Breast epithelium (tissue), 4 donors: ENCODE results near the gene USP12. TPM values are rescaled to one million over a fixed set of nuclear protein-coding genes. Genes with fewer than 3 reads are reported as not detected.

Experiments
- DNase-seq, 2 donors: peaks; one replicate each; pipeline ENCODE4 v3.0.0-alpha.2; 2019; ENCODE audit warnings: low spot score in 2 of 2
- H3K27ac ChIP-seq, 2 donors: fragments of 200-600 bp; sonication (generic) in 1 of 2; one replicate each; pipeline ENCODE4 v1.5.1; 2016 to 2019; ENCODE audit warnings: mild to moderate bottlenecking in 1 of 2
- H3K27me3 ChIP-seq, 2 donors: fragments of 200-600 bp; sonication (generic) in 1 of 2; one replicate each; pipeline versions ENCODE4 v1.5.1 to v1.6.0; 2017 to 2019; ENCODE audit warnings: control low read depth in 1 of 2, mild to moderate bottlenecking in 1 of 2
- H3K36me3 ChIP-seq: fragments of 200-600 bp; one replicate; pipeline ENCODE4 v1.5.1; 2019
- H3K4me1 ChIP-seq, 2 donors: fragments of 200-600 bp; sonication (generic); one replicate each; pipeline ENCODE4 v1.5.1; 2016 to 2019; ENCODE audit warnings: control low read depth in 1 of 2
- H3K4me3 ChIP-seq, 3 donors: fragments of 200-600 bp; sonication (generic); 1 replicate in 2 of 3; 2 replicates in 1 of 3; pipeline ENCODE4 v1.5.1; 2016 to 2019; ENCODE audit warnings: mild to moderate bottlenecking in 3 of 3, moderate library complexity in 2 of 3
- H3K9me3 ChIP-seq, 2 donors: fragments of 200-600 bp; sonication (generic) in 1 of 2; one replicate each; pipeline ENCODE4 v1.5.1; 2016 to 2019; ENCODE audit warnings: control low read depth in 1 of 2
- POLR2A ChIP-seq: fragments of 450-650 bp; IDR thresholded peaks from one replicate; pipeline ENCODE4 v1.6.1; 2016; ENCODE audit warnings: antibody characterized with exemption, mild to moderate bottlenecking, moderate library complexity
- POLR2AphosphoS5 ChIP-seq, 3 donors: sonication (generic); formaldehyde crosslinking; IDR thresholded peaks; one replicate each; pipeline ENCODE4 v1.6.1; 2017; ENCODE audit warnings: antibody characterized with exemption in 3 of 3
- intact Hi-C: fragments of 100-400 bp; cut with DNase I; formaldehyde crosslinking; loops from one replicate; pipeline ENCODE4 v1.15.1; 2023; ENCODE audit warnings: low total_unique reads
- total RNA-seq, 3 donors: library from RNA; depleted of rRNA; stranded (reverse); fragments of >200 nt; gene quantifications; one replicate each; pipeline ENCODE4 v1.1.0, GENCODE V29; 2016
- TF ChIP-seq, protein P1 (sequence below), 3 donors: fragments of 450-650 bp; IDR thresholded peaks; one replicate each; pipeline ENCODE4 v1.5.1; 2016 to 2017; ENCODE audit warnings: antibody characterized with exemption in 3 of 3, mild to moderate bottlenecking in 3 of 3, moderate library complexity in 3 of 3

USP12 gene
- total RNA-seq, 3 donors from 2014 or later, result 21.0 to 33.4 (median 21.0) TPM

DNA sequence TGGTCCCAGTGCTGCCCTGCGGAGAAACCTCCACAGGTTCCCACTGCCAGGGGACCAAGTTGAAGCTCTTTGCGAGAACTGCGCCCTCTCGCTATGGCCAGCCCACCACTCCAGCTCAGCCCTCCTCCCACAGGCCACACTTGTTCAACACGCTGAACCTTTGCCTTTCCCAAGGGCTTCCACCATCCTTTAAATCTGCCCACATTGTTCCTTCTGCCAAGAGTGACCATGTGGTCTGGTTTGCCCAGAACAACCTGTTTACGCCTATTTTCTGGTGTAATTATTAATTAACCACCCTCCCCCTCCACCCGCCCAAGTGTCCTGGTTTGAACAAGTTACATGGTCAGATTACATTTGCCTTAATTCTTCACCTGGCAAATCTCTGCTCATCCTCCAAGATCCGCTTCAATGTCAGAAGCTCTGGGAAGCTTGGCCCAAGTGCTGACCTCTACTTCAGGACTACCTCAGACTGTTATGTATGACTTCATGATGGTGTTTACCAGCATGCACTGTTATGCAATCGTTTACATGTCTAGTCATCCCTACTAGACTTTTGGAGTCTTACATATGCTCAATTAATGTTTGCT is 12.0 kb upstream of the USP12 start:
- no peak overlapping the region for H3K4me3 ChIP-seq
- no peaks in the 10 kb centered on the region for H3K36me3 ChIP-seq
- DNase-seq, result no peak
- H3K9me3 ChIP-seq, result no peaks in the 10 kb centered on the region
- no peaks in the 10 kb centered on the region for H3K27me3 ChIP-seq
- TF ChIP-seq POLR2AphosphoS5 (IDR thresholded peaks at IDR 0.05), result no peak
- TF ChIP-seq, protein P1, sequence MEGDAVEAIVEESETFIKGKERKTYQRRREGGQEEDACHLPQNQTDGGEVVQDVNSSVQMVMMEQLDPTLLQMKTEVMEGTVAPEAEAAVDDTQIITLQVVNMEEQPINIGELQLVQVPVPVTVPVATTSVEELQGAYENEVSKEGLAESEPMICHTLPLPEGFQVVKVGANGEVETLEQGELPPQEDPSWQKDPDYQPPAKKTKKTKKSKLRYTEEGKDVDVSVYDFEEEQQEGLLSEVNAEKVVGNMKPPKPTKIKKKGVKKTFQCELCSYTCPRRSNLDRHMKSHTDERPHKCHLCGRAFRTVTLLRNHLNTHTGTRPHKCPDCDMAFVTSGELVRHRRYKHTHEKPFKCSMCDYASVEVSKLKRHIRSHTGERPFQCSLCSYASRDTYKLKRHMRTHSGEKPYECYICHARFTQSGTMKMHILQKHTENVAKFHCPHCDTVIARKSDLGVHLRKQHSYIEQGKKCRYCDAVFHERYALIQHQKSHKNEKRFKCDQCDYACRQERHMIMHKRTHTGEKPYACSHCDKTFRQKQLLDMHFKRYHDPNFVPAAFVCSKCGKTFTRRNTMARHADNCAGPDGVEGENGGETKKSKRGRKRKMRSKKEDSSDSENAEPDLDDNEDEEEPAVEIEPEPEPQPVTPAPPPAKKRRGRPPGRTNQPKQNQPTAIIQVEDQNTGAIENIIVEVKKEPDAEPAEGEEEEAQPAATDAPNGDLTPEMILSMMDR (IDR thresholded peaks at IDR 0.05), result no peak
- no peak for TF ChIP-seq POLR2A
- no peaks in the 10 kb centered on the region for H3K4me1 ChIP-seq
- peak overlapping the region in 1 of 2 donors; percentile 39 for H3K27ac ChIP-seq
- intact Hi-C loops, result no loop called here

DNA sequence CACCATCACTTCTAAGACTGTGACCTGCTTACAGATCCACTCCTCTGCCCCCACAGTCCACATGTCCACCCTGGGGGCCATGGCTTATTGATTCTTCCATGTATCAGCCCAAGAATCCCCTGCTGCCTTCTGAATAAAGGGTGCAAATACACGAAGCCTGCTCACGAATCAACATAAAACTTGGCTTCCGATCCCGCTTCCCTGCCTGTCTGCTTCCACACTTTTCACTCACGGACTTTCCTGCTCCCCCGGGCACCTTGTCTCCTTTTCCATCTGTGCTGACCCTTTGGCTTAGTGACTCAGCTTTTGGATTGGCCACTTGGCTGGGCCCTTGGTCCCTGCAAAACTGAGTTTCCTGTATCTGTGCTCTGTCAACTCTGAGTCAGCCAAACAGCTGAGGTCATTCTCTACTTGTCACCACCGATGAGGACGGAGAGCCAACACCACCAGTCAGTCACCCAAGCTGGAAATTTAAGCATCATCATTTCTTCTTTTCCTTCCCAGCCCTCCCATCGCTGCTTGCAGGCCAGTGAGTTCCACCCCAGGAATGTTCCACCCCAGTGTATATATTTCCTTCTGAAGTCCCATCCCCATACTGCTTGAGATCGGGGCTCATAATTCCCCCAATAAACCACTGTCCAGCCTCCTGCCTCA is 11.4 kb upstream of the USP12 start:
- TF ChIP-seq POLR2AphosphoS5 (IDR thresholded peaks at IDR 0.05), result peak in 2 of 3 donors; percentile 30 to 37
- no peak for TF ChIP-seq POLR2A
- no peaks in the 10 kb centered on the region for H3K9me3 ChIP-seq
- DNase-seq, result peak; percentile 30 to 57
- intact Hi-C loops, result no loop called here
- H3K36me3 ChIP-seq, result no peaks in the 10 kb centered on the region
- H3K27ac ChIP-seq, result peak overlapping the region in 1 of 2 donors; percentile 81
- H3K27me3 ChIP-seq, result no peaks in the 10 kb centered on the region
- no peaks in the 10 kb centered on the region for H3K4me1 ChIP-seq
- no peak overlapping the region for H3K4me3 ChIP-seq

DNA sequence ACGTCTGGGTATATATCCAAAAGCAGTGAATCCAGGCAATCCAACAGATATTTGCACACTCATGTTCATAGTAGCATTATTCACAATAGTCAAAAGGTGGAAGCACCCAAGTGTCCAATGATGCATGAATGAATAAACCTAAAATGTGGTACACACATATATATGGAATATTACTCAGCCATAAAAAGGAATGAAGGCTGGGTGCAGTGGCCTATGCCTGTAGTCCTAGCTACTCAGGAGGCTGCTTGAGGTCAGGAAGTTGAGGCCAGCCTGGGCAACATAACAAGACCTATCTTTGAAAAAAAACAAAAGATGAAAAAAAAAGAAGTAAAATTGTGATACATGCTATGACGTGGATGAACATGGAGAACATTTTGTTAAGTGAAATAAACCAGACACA is 10.4 kb upstream of the USP12 start:
- Histone ChIP-seq H3K36me3 (no peaks in the 10 kb centered on the region), H3K9me3 (no peaks in the 10 kb centered on the region), H3K4me3 (no peak overlapping the region), H3K4me1 (no peaks in the 10 kb centered on the region), H3K27me3 (no peaks in the 10 kb centered on the region), H3K27ac (no peak overlapping the region)
- no peak for DNase-seq
- intact Hi-C loops, result no loop called here
- TF ChIP-seq POLR2A (no peak), POLR2AphosphoS5 (IDR thresholded peaks at IDR 0.05) (no peak)
- TF ChIP-seq, protein P1 (IDR thresholded peaks at IDR 0.05), result no peak

DNA sequence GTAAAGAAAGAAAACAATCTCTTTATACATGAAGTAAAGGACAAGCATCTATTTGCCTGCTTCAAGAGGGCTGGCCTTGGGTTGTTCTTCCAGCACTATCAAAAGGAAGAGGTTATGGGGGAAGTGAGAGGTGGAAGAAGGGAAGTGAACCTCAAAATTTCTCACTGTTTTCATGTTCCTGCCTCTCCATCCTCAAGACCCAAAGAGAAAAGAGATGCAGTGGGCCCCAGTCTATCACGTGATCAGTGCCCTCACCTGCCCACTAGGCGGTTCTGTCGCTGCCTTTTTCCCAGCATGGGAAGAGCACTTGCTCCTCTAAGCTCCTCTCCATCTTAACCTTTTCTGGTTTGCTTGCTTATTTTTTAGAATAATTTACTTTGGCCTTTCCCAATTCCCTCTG is 6.2 kb upstream of the USP12 start:
- intact Hi-C loops, result loop anchor here (10.0 kb wide), 1 partner anchor 97 kb away; the partner anchor contains the start of gene RASL11A
- TF ChIP-seq POLR2AphosphoS5 (IDR thresholded peaks at IDR 0.05), result no peak
- TF ChIP-seq, protein P1 (IDR thresholded peaks at IDR 0.05), result no peak
- TF ChIP-seq POLR2A, result no peak

DNA sequence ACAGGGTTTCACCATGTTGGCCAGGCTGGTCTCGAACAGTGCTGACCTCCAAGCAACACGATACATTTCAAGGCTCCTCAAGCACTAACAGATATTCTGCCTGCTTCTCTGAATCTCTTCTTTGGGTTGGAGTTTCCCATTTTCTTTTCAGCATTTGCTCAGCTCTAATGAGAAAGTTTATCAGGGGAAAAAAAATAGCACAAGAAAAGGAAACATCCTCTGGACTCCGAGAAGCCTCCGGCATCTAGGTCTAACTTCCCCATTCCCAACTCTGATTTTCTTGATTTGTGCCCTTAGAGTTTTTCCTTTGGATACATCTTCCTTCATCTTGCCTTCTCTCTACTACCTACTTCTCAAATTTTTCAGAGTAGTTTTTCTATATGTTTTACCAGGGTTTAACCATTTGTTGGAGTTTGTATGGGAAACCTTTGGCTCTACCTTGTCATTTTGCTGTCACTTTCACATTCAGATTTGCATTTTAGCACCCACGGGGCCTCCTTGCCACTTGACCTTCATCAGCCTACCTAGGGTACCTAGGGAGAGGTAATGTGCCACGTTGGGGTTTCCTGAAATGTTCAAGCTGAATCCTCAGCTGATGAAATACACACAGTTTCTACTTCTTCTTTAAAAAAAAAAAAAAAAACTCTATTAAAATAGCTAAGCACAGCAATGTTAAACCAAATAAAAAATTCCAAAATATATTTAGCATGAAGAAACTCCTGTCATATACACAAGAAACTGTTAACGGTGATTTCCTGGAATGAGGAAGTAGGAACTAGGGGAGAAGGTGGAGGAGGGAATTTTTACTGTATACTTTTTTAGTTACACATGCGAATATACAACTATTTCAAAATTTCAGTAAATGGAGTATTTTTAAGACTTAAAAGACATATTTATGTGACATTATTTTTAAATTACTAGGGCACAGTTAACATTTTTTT is 5.1 kb upstream of the USP12 start:
- Histone ChIP-seq H3K9me3 (no peaks in the 10 kb centered on the region), H3K4me1 (no peaks in the 10 kb centered on the region), H3K27ac (no peak overlapping the region), H3K4me3 (no peak overlapping the region), H3K36me3 (no peaks in the 10 kb centered on the region), H3K27me3 (no peaks in the 10 kb centered on the region)
- no peak for DNase-seq
- intact Hi-C loops, result loop anchor here (10.0 kb wide), 1 partner anchor 98 kb away; the partner anchor contains the start of gene RASL11A
- TF ChIP-seq, protein P1 (IDR thresholded peaks at IDR 0.05), result no peak
- TF ChIP-seq POLR2A (no peak), POLR2AphosphoS5 (IDR thresholded peaks at IDR 0.05) (no peak)

More for the DNA sequence above, 6.2 kb upstream of the USP12 start:
- H3K4me1 ChIP-seq, result no peaks in the 10 kb centered on the region
- H3K36me3 ChIP-seq, result no peaks in the 10 kb centered on the region
- no peaks in the 10 kb centered on the region for H3K27me3 ChIP-seq
- no peaks in the 10 kb centered on the region for H3K9me3 ChIP-seq
- no peak overlapping the region for H3K4me3 ChIP-seq
- H3K27ac ChIP-seq, result peak overlapping the region in 1 of 2 donors; percentile 14
- no peak for DNase-seq
